Activated CD4-positive, alpha-beta T cell treated with anti-CD3 and anti-CD28 coated beads, Interleukin-2, Interleukin-4, amounts not matched to agents 100 ng/mL and 50 ng/mL, durations not matched to agents 16 hours and 8 hours (primary cell): Measurements from ENCODE around the gene MORN1.

Source experiments
- DNase-seq: peaks from one replicate; pipeline ENCODE4 v3.0.0-alpha.2; 2020; ENCODE audit warnings: low spot score

Gene MORN1

GRCh38 chr1:2404890-2405511 lies 13.6 kb upstream of the MORN1 start:
- no peak for DNase-seq

DNA sequence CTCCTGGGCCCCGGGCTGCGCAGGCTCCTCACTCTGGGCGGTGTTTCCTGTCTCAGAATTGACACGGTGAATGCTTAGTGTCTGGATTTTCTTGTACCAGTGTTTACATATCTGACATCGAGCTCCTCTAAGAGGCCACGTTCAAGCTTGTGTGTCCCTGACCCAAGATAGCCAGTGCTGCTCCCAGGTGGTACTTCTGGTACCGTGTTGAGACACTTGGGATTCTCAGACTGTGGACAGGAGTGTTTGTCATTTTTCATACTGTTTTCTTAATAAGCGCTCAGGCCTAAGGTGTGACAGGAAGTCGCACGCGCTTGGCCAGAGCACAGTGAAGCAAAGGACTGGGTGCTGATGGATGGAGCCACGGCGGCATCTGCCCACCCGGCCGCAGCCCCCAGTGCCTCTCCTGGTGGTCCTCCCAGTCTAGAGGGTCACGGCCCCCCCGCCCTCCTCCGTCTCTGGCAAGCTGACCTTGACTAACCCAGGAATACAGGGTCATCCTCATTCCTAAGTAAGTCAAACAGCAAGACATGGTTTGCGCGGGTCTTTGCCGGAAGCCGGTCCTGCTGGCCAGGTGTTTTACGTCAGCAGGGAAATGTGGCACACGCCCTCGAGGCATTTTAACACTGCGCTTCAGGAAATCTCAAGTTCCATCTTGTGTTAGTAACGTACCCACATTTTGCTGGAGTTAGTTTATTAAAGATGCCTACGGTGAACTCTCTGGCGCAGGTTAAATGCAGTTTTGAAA lies 13.0 kb upstream of the MORN1 start:
- DNase-seq: no peak

GRCh38 chr1:2403273-2403672 lies 11.9 kb upstream of the MORN1 start:
- DNase-seq: no peak

DNA sequence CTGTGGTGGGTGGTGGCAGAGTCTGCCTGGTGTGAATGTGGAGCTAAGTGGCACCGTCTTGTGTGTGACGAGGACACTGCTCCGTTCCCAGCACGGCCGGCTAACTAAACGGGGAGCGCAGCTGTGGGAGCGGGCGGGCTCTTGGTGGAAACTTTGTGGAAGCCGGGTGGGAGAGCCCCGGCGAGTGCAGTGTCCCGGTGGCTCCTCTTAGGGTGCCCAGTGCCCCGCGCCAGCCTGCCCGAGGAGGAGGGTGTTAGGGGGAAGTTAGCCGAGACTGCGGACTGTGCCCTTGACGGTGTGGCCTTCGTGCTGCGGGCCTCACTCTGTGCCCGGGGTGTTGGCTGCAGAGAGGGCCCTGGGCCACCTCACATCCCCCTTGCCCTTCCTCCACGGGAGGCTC lies 11.1 kb upstream of the MORN1 start:
- no peak for DNase-seq

DNA sequence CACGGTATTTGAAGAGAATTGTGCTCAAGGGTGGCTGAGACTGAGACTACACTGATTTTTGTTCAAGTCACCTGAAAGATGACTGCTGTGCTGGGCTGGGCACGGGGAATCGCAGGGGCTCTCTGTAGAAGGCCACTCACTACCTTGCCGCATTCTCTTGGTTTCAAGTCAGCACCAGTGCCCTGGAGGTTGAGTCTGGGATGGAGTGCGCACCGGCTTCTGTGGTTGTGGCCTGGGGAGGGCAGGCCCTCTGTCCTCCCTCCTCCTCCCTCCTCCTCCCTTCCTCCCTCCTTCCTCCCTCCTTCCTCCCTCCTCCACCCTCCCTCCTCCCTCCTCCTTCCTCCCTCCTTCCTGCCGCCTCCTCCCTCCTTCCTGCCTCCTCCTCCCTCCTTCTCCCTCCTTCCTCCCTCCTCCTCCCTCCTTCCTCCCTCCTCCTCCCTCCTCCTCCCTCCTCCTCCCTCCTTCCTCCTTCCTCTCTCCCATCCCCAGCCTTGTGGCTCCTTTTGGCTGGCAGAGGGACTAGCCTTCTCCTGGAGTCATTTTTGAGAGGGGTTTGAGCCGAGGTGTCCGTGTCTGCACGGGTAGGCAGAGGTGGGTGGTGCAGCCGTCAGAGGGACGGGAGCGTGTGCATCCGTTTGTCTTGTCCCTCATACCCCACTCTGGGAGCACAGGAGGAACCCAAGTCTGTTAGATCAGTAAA lies 9.7 kb upstream of the MORN1 start:
- DNase-seq: no peak

GRCh38 chr1:2400576-2400909 lies 9.2 kb upstream of the MORN1 start:
- DNase-seq: no peak

GRCh38 chr1:2399890-2400575 lies 8.7 kb upstream of the MORN1 start:
- DNase-seq: no peak

DNA sequence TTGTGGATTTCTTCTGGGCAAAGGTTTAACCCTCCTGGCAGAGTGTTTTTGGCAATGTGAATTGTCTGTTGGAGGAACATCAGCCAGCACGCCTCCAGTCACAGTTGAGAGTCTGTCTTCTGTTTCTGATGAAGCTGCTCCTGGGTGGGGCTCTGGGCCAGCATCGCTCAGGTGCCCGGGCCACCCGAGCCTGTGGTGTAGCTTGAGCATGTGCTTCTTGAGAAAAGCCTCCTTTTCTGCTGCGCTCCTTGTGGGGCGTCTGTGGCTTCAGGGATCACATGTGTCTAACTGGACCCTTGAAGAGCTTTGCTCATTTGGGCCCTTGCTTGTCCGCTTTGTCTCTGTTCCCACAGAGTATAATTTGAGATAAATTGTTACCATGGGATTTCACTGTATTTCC lies 7.5 kb upstream of the MORN1 start:
- no peak for DNase-seq

DNA sequence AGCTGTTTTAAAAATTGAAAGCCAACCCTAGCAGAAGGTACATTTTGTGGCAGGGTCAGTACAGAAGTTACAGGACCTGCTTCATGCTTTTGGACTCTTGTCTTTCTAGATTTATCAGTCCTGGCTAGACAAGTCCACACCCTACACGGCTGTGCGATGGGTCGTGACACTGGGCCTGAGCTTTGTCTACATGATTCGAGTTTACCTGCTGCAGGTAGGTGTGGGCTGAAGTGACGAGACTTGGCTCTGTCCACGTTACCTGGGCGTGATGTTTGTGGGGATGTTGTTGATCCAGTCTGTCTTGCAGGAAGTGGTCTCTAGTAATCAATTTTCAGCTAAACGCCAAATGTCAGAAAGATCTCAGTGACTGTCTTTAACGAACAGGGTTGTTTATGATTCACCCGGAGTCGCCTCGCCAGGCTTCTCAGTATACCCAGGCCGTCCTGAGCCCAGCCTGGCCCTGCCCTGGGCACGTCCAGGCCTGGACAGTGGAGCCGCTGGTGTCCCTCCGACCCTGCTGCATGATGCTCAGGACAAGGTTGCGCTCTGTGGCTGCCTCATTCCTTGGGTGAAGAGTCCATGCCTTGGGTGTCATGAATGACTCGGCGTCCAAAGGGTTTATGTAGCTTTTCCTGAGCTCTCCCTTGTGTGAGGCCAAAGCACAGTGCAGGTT lies 5.8 kb upstream of the MORN1 start:
- DNase-seq: no peak

DNA sequence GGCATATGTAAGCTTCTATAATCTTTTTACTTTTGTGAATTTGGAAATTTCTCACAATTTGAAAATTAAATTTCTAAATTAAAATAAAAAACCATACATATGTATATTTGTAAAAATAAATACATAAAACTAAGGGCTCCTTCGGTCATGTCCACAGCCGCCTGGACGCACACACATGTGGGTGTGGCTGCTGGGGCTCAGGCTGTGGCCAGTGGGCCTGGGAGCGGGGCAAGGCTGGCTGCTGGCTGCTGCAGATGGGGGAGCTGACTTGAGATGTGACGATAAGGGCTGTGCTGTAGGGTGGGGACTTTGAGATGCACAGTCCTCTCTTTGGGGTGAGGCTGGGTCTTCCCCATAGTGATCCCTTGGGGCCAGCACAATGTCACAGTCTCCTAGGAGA lies 5.1 kb upstream of the MORN1 start:
- DNase-seq: no peak

DNA sequence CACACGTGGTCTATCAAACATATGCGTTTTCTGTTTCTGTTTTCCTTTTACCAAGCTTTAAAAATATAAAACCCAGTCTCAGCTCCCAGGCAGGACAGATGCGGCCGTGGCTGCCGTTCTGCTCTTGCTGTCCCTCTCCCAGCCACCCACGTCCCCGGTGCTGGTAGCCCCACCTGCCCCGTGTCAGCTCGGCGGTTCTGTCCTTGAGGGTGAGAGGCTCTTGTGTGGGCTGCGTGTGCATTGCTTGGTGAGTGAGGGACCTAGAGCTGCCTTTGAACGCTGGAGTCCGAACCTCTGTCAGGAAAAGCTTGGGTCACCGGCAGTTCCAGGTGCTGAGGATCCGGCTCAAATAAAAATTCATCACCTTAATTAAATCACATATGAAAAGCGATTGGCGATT lies 4.7 kb upstream of the MORN1 start:
- no peak for DNase-seq

DNA sequence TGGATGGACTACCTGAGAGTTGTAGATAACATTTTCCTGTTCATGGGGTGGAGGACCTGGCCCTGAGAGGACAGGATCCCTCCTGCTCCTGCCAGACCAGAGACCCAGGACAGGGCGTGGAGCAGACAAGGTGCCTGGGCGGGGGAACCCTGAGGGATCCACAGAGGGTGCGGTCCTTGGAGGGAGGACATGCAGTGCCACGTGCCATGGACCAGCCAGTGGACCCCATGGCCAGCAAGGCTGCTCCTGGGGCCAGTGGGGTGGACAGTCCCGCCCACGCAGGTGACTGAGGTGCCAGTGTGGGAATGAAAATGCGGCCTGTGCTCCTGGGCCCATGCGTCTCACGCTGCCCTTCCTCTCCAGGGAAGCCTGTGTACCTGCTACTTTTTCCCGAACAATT lies 3.9 kb upstream of the MORN1 start:
- no peak for DNase-seq

GRCh38 chr1:2394761-2395160 lies 3.4 kb upstream of the MORN1 start:
- no peak for DNase-seq

DNA sequence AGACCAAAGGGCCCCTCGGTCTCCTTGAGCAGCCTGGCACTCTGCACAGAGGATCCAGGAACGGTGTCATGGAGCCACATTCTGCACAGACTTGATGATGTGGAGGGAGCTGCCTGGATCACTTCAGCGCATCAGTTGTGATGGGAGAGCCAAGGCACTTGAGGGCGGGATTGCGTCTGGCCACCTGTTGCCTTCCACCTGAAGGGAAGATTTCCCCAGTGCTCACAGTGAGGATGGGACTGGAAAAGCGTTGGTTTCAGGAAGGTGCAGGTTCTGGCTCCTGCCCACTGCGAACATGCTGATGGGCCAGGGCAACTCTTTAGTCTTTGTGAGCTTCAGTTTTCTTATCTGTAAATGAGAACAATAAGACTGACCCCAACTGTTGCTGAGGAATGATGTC lies 2.9 kb upstream of the MORN1 start:
- no peak for DNase-seq

DNA sequence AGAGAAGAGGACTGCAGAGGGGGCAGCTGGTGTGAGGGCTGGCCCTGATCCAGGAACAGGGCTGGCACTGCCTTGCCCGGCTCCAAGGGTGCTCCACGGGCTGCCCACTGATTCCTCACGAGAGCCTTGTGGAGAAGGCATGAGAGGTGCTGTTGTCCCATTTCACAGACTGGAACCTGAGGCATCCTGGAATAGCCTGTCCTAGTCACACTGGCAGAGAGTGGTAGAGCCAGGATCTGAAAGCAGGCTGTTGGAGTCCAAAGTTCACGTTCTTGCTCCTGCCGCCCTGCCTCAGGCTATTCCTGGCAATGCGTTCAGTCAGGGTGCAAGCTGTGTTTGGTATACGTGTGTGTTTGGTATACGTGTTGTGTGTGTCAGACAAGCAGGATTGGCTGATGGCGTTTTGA lies 2.1 kb upstream of the MORN1 start:
- no peak for DNase-seq

DNA sequence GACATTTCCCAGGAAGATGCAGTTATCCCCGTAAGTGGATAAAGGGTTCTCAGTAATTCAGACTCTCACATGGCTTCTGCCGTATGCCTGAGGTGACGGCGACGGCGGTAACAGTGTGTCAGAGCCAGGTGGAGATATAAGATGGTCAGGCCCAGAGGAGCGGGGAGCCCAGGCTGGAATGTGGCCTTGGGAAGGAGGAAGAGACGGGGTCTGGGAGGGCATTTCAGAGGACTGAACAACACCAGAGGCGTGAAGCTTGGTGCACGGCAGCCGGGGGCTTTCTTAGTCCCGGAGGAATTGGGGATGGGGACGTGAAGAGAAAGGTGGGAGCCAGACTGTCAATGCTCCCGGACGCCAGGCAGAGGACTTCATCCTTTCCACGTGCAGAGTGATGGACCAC lies 1.3 kb upstream of the MORN1 start:
- no peak for DNase-seq

- DNase-seq: no peak
These were observed 666 bp upstream of the MORN1 start for GRCh38 chr1:2391931-2392509.

- DNase-seq: no peak
These were observed 1.7 kb downstream of the MORN1 start for GRCh38 chr1:2389644-2390043.

- no peak for DNase-seq
These were observed 3.1 kb downstream of the MORN1 start for GRCh38 chr1:2388004-2388913.

DNA sequence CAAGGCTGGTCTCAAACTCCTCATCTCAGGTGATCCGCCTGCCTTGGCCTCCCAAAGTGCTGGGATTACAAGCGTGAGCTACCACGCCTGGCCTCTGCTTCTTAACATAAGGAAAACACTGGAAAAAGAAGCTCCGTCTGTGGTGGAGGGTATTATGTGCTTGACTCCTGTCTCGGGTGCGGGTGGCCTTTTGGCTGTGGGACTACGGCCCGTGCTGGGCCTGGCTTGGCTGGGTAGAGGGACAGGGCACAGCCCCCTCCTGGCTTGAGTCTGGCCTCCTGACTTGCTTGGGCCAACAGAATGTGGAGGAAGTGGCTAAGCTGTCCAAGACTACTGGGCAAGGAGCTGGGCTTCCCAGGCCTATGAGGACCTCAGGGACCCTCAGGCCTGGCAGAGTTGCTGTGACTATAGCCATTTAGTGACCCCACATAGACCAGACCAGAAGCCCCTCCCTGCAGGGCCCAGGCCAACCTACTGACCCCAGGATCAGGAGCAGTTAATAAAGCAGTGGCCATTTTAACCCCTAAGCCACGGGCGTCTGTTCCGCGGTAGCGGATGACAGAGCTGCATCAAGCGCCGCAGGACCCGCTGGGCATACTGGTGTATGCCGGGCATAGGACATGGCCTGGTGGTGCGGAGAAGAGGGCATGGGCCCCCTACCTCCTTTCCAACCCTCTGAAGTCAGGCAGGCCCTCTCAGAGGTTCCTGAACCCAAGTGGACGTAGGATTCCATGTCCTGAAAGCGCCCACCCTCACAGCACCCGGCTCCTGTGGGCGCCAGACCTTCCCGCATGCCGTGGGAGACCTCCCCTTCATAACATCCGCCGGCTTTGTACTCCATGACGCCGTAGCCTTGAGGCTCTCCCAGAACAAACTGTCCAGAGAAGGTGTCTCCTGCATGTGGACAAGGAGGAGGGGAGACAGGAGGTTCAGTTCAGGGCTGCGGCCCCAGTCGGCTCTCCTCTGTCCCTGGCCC lies 4.4 kb downstream of the MORN1 start:
- DNase-seq: no peak
